ENCODE results near the gene FBXL4.

FBXL4 gene

GRCh38 chr6:98877250-98877649, 70.5 kb downstream of the FBXL4 start:
- DNase-seq, result no peak

- DNase-seq, result no peak
Observed at GRCh38 chr6:98875375-98875774, 72.4 kb downstream of the FBXL4 start.

GRCh38 chr6:98871821-98872220, 75.9 kb downstream of the FBXL4 start:
- no peak for DNase-seq

DNA sequence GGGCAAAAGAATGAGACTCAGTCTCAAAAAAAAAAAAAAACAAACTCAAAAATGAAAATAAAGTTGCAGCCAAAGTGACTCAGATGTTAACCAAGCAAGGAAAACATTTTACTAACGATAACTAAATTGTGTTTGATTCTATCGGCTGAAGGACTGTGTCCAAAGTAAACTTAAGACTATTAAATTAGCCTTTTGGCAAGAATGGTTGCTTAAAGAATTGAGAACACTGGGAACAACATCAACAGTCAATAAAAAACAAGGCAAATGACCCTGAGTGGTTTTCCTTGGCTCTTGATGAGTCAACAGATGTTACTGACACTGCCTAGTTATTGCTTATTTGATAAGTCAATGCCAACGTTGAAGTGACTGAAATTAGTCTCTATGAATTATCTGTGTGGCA, 76.7 kb downstream of the FBXL4 start:
- no peak for DNase-seq

DNA sequence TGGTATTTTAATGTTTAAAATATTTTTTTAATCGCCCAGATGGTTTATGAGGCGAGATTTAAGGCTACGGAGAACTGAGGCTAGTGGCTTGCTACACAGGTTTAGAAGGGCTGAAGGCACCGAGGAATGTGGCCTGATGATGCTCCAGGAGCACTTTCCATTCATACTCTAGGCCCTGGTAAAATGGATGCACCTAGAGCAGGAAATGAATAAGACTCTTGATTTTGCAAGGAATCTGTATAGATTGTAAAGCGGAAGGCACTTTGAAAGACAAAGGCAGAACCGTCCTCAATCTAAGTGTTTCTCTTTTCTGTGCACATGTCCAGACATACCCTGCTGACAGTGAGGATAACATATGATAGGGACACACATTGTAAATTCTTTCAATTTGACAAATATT, 83.2 kb downstream of the FBXL4 start:
- no peak for DNase-seq

DNA sequence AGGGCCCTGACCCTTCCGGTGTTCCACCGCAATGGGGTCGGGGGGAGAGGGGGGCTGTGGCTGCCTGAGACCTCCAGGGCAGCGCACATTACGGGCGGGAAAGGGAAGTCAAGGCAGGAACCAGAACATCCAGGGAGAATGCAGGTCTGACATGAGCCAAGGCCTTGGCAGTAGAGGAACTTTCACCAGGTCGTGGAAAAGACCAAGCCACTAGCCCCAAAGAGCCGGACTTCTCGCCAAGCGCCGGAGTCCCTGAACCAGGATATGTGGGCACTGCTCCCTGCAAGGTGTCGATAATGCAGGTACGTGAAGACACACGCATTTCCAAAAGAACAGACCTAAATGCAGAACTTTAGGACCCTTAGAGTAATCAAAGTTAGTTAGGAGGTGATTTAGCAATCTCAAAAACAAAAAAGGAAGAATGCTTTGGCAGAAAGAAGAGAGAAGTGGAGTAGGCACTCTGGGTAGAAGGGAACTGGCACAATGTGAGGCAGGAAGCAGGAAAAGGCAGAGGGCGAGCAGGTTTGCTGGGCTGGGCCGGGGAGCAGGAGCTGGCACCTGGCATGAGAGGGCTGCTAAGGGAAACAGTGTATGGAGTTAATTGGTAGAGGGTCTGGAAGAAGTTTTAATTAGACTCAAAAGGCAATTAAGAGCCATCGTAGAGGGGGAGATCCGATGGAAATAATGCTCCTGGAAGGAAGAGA, 99.1 kb downstream of the FBXL4 start:
- no peak for DNase-seq

DNA sequence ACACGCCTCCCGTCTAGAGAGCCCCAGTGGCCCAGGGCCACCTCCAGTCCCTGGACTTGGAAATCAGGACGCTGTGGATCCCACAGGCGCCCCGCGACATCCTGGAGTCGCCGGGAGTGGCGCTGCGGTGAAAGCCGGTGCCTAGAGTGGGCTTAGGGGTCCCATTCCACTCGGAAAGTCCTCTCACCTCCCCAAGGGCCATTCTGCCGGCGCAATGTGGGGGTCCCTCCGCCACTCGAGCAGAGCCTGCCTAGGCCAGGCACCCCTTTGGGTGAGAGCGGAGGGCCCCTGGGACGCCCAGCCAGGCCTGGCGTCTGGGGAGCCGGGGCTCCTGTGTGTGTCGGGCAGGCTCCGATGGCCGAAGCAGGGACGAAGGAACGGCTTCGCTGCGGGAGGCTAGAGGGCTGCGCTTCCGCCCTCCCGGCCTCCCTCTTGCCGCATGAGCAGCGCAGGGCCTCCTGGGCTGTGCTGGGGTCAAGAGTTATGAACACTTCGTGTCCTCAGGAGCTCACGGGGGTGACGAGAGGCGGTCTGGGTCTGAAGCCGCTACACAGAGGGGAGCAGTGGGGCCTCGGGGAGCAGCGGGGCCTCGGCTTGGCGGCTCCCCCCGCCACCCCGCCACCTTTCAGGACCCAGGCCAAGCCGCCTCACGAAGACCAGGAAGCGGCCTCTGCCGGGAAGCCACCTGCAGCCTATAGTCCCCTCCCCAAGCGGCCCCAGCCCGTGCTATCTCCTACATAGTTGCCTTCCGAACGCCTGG, 99.8 kb downstream of the FBXL4 start:
- DNase-seq, result no peak

- DNase-seq, result no peak
Observed at GRCh38 chr6:98847416-98847778, 100.3 kb downstream of the FBXL4 start.

- no peak for DNase-seq
Observed at GRCh38 chr6:98846021-98846380, 101.7 kb downstream of the FBXL4 start.

GRCh38 chr6:98845211-98846020, 102.3 kb downstream of the FBXL4 start:
- DNase-seq, result peak; percentile 56 to 73

DNA sequence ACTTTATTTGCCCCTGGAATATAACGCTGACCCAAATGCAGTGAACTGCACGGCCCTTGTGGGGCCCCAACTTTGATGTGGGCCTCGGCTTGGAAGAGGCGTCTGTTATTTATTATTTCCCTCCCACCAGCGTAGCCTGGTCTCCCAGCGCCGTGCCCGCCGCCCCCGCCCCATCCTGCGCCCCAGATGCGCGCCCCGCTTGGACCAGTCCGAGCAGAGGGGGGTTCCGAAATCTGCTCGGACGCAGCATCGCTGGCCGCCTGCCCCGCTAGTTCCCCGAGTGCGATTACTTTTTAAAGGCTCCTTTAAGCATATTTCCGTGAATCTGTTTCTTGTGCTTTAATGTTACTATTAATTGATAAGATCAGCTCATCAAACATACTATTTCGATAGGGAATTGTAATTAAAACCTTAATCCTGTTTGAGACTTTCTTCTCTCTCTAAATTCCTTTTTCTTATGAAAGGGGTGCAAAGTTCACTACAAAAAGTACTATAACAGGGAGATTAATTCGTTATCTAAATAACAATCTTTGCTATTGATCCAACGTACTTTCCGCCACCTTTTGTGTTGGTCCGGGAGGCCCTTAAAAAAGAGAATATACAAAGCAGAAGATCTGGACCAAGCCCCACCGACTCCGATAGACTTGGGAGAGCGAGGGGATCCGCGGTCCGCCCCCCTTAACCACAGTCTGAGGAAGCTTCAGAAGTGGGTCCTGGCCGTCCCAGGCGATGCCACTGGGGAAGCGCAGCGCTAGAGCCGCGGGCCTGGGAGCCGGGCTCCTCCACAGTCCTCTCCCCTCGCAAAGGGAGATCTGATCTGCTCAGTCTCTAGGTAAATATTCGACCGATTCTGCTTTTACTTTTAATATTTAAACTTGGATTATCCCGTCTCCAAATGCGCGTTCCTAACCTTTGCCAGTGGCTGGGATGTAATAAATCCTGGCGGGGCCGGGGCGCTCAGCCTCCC, 103.2 kb downstream of the FBXL4 start:
- DNase-seq, result no peak

GRCh38 chr6:98843271-98844243, 104.2 kb downstream of the FBXL4 start:
- no peak for DNase-seq

DNA sequence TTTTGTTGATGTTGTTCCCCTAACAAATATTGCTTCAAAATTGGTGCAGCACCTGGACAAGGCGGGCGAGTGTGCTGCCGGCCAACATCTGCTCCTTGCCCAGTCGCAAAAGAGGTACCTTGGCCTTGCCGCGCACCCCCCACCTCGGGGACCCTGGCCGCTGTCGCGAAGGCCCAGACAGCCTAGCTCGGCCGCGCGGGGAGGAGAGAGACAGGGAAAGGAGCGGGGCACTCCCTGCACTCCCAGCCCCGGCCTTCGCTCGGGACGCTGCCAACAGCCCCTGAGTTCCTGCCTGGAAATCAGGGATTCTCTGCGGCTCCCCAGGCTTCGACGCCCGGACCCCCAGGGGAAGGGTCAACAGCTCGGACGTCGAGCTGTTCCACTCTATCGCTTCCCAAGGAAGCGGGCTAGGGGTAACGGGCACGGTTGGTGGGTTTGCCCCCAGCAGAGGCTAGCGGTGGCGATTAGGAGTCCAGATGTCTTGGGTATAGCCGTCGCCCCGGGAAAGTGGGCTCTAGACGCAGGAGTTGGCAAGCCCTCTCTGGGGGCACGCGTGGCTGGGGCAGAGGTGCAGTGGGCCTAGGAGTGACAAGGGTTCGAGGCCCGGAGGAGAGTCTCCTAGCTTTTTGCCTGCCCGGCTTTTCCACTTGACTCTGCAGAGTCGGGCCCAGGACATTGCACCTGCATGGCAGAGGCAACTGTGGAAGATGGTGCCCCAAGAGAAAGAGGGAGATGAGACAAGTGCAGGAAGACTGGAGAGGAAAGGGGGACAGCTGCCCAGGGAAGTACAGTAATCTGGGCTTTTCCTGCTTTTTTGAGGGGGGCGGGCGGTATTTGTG, 105.2 kb downstream of the FBXL4 start:
- no peak for DNase-seq

GRCh38 chr6:98841621-98842341, 106.0 kb downstream of the FBXL4 start:
- DNase-seq, result no peak

DNA sequence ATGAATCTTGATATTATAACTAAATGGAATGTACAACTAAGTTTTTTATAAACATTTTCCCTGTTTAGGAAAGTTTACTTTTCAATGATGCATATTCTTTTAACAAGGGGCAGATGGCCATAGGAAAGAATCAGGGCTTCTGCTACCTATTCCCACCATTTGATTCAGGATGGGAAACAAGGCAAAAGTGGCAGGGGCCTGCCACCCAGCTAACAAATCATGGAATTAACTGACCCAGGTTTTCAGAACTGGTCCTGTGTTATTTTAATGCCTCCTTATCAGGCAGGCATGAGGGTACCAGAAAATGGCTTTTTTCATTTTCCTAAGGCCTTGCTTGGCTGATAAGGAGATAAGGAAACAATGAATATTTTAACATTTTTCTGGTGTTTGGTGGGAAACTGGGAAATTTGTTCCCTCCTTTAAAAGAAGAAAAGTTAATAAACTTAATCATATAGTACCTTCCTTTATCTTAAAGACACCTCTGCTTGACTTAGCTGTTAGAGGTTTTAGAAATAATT, 106.7 kb downstream of the FBXL4 start:
- DNase-seq, result no peak

DNA sequence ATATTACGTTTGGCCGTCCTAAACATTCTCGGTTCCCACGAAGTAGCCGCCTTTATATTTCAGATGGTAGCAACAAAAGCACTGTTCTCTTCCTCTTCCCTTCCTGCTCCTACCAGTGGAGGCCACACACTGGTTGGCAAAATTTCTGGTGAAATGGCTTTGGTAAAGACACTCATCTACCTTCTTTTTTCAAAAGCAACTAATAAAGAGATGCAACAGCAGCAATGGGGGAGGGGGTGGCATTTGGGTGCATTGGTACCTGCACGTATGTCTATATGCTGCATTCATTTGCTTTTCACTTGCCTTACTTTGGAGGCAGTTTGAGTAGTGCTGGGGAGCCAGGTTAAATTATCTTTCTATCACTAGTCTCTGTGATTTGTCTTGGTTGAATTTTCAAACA, 107.4 kb downstream of the FBXL4 start:
- no peak for DNase-seq

GRCh38 chr6:98839781-98840361, 107.9 kb downstream of the FBXL4 start:
- no peak for DNase-seq

DNA sequence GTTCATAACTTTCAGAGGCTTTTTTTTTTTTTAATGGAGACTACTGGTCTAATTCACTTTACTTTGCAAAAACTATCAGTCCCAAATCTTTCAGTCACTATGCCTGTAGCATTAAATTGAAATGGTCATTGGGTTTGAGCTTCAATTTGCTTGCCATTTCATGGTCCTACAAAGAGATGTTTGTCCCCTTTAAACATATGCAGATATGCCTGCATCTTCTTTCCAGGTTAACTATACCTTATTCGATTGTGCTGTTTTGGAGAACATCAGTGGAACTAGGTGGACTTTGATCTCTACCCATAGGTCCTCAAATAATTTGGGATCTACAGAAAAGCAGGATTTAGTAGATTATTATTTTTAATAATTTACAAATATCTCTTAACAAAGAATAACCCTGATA, 108.8 kb downstream of the FBXL4 start:
- DNase-seq, result no peak

DNA sequence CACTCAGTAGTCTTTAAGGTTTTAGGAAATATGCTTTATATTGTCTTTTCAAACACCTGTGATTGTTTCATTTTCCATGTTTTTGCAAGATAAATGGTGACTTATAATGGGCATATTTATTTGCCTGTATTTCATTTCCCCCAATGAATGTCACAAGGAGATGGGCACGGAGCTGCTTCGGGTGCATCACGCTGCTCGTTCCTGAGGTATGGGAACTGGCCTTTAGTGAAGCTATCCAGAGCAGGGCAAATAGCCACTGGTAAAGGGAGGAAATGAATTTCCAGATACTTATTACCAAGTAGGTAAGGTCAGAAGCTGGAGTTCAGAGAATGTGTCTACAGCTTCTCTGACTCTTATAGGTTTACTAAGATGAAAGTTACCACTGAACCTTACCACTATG, 109.7 kb downstream of the FBXL4 start:
- no peak for DNase-seq

Data from AML-193 (cell line).